NCI-H2107 treated with DMSO at 0.1 percent for 48 hours (cell line): Measurements from ENCODE around the gene LTB.
"Not testable (repeated sequence)": the region's sequence is repeated elsewhere in the genome, so short reads cannot be mapped to it uniquely, and the experiment has no call there.

ENCODE experiments used
- DNase-seq: peaks from one replicate; lab custom pipeline; 2025; ENCODE audit not compliant: unreplicated experiment; lab: John Stamatoyannopoulos, UW

Gene LTB

DNA sequence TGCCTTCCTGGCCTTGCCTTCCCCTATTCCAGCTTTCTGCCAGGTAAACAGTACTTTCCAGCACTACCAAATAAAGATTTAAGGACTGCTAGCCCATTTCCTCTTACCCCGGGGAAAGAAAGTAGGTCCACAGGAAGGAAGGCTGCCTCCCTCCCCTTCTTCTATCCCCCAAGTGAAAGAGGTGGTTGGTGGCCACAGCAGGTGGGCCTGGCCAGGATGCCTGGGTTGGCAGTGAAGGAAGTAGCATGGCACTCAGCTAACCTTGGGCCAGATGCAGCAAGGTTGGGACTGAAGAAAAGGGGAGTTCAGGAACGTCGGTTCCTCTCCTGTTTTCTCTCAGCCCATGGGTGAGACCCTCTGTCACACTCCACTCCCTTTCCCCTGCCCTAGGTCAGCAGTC, 25.9 kb downstream of the LTB start:
- DNase-seq, result no peak

GRCh38 chr6:31551371-31551770, 30.9 kb downstream of the LTB start:
- not testable (repeated sequence) for DNase-seq

- no peak for DNase-seq
These were observed 33.7 kb downstream of the LTB start for GRCh38 chr6:31548544-31548873.

GRCh38 chr6:31547727-31548543, 34.3 kb downstream of the LTB start:
- DNase-seq, result no peak

- DNase-seq, result peak; percentile 80
These were observed 35.1 kb downstream of the LTB start, which contains the start of gene NFKBIL1 for GRCh38 chr6:31546958-31547726. NFKBIL1 (plus strand) TSS chr6:31547608; CDS start chr6:31547695, 87 bp downstream.

- peak; percentile 85 for DNase-seq
These were observed 35.8 kb downstream of the LTB start, which contains the start of gene ATP6V1G2 for GRCh38 chr6:31546339-31546957. ATP6V1G2 (minus strand) TSS chr6:31546608; CDS start chr6:31546559, 49 bp downstream.

GRCh38 chr6:31545291-31545690, 36.9 kb downstream of the LTB start:
- no peak for DNase-seq

DNA sequence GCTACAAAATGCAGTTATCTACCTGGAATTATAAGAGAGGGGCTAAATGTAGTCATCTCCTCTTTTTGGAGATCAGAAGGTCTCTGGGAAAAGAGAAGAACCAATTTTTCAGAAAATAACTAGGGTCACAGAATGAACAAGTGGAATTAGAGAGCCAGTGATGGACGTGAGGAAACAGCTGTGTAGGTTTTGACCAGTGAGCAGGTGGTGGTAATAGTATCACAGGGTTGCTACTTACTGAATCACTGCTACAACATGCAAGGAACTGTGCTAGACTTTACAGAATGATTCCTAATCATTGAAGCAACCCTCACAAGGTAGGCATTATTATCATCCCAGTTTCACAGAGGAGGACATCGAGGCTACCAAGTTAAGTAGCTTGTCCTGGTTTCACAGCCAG, 37.5 kb downstream of the LTB start:
- no peak for DNase-seq

DNA sequence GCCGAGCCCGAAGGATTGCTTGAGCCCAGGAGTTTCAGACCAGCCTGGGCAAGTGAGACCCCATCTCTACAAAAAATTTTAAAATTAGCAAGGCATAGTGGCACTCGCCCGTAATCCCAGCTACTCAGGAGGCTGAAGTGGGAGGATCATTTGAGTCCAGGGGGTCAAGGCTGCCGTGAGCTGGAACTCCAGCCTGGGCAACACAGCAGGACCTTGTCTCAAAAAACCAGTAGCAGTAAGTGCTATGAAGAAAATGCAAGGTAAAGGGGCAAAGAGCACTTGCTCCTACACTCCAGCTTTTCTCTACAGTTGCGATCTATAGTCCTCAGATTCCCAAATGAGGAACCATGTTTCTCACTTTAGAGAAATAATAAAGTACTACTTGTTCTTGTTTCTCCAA, 38.6 kb downstream of the LTB start:
- no peak for DNase-seq

- DNase-seq, result peak; percentile 91
These were observed 40.3 kb downstream of the LTB start, which contains the start of gene DDX39B for GRCh38 chr6:31541658-31542521. DDX39B (minus strand) TSS chr6:31542003; CDS start chr6:31540532, 1,471 bp downstream.

GRCh38 chr6:31541059-31541657, 41.1 kb downstream of the LTB start:
- no peak for DNase-seq

GRCh38 chr6:31540640-31541039, 41.6 kb downstream of the LTB start:
- no peak for DNase-seq

GRCh38 chr6:31538805-31539400, 43.3 kb downstream of the LTB start:
- DNase-seq, result no peak

DNA sequence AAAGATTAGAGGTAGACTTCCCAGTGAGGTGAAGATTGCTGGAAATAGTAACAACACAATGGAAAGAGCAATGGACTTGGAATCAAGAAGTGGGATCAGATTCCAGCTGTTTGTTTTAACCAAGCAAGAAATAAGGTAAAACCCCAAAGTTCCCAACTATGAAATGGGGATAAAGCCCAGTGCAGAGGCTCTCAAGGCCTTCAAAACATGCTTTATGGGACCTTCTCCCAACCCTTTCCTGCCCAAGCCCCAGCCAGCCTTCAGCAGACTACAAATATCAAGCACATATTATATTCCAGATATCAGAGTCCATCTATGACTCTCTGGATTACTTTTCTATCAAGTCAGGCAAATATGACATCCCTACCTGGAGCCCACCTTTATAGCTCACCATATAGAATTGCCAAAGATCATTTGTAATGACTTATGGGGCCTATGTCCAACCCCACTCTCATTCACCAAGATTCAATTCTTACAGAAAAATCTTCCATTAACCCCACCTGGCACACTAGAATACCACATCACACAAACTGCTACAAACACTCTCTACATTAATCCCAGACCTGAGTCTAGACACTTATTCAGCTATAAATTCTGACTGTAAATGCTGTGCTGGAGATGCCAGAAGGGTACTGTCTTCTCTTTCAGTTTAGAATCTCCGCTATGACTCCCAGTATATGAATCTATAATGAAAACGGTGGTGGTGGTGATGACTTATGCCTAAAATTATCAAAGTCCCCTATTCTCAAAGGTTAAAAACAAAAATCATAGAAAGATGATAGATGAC, 46.5 kb downstream of the LTB start:
- no peak for DNase-seq

- DNase-seq, result no peak
These were observed 47.6 kb downstream of the LTB start for GRCh38 chr6:31534521-31535040.

DNA sequence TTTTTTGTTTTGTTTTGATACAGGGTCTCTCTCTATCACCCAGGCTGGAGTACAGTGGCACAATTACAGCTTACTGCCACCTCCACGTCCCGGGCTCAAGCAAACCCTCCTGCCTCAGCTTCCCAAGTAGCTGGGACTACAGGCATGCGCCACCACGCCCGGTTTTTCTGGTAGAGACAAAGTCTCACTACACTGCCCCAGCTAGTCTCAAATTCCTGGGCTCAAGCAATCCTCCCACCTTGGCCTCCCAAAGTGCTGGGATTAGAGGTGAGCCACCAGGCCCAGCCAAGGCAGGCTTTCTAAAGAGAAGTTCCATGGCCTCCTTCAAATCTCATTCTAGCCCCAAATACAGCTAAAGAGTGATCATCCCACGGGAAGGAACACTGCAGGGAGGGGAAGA, 48.2 kb downstream of the LTB start:
- DNase-seq, result no peak

DNA sequence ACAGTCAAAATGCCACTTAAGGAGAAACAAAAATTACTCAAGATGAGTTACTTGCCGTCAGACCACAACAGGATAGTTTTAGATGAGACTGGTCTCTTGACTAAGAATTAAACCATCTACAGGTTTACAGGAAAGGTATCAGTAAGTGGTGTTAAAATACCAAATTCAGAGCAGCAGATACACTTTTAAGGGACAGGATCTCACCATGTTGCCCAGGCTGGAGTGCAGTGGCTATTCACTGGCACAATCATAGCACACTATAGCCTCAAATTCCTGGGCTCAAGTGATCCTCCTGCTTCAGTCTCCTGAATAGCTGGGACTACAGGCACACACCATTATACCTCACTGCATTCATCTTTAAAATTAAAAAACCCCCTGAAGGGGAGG, 48.8 kb downstream of the LTB start:
- no peak for DNase-seq

DNA sequence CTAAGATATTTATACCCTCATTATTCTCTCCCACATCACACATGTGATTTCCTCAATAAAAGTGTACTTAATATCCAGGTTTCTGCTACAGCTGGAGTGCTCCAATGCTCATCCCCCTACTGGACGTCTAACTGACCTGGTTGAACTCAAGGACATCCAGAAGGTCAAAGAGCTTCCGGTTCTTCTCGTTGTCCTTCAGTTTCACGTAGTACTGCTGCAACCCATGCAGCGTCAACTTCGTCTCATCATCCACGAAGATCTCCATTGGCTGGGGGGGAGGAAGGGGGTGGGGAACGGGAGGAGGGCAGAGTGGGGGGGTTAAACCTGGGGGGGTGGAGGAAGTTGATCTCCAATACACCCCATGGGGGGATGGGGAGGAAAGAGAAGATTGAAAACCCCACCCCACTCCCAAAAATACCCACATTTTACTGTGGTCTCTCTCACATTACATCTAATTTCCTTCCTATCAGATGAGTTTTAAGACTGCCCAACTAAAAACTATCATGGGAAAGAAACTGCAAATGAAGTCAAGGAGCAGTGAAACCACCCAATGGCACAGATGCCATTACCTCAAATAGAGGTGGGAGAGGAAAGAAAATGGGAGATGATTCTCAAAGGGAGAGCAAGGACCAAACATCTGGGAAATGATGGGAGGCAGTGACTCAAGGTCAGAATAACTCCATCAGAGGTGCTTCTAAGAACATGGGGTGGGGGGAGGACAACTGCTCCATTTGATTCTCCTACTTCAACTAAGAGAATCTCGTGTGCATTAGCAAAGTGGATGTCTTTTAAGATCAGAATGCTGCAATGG, 49.4 kb downstream of the LTB start:
- no peak for DNase-seq
